Brain microvascular endothelial cell (primary cell): Measurements from ENCODE around the gene MRPL47.

Experiments used
- DNase-seq: peaks from one replicate; pipeline ENCODE4 v3.0.0-alpha.2; 2020
- H3K27ac ChIP-seq: fragments of 250-450 bp; sonication (Bioruptor Pico); 2 replicates; pipeline ENCODE4 v1.5.1; 2020; ENCODE audit warnings: mild to moderate bottlenecking, moderate library complexity
- H3K27me3 ChIP-seq: fragments of 250-450 bp; sonication (Bioruptor Pico); replicated peaks from 2 replicates; pipeline ENCODE4 v1.5.1; 2020; ENCODE audit warnings: mild to moderate bottlenecking
- H3K36me3 ChIP-seq: fragments of 250-450 bp; sonication (Bioruptor Pico); replicated peaks from 2 replicates; pipeline ENCODE4 v1.5.1; 2020; ENCODE audit warnings: mild to moderate bottlenecking
- H3K4me3 ChIP-seq: 2 replicates; pipeline ENCODE4 v1.5.1; 2011; ENCODE audit warnings: low read depth, mild to moderate bottlenecking, control low read depth, low read length, moderate library complexity
- CTCF ChIP-seq: IDR thresholded peaks from 2 replicates; pipeline ENCODE4 v1.5.1; 2011; ENCODE audit warnings: low read depth, mild to moderate bottlenecking, moderate library complexity, low read length, control low read depth, inconsistent platforms; ENCODE audit errors: missing control alignments
- in situ Hi-C: cut with HindIII; loops from 2 replicates; pipeline ENCODE4 v1.10.0; 2017; ENCODE audit warnings: low sequenced_read_pairs, low pct_ligation_motif_present

The MRPL47 gene

GRCh38 chr3:179580992-179581391 lies 23.4 kb downstream of the MRPL47 start:
- TF ChIP-seq CTCF, result no peak
- Histone ChIP-seq H3K27me3 (no peaks in the 10 kb centered on the region), H3K36me3 (peaks cover 23% of the 10 kb centered on the region), H3K4me3 (no peak overlapping the region), H3K27ac (no peak overlapping the region)
- in situ Hi-C loops, result no loop called here
- DNase-seq, result no peak

GRCh38 chr3:179565496-179565895 lies 38.9 kb downstream of the MRPL47 start:
- H3K36me3 ChIP-seq, result peaks cover 7% of the 10 kb centered on the region
- H3K27me3 ChIP-seq, result no peaks in the 10 kb centered on the region
- H3K27ac ChIP-seq, result no peak overlapping the region
- DNase-seq, result no peak
- no peak overlapping the region for H3K4me3 ChIP-seq
- in situ Hi-C loops, result no loop called here
- no peak for TF ChIP-seq CTCF

GRCh38 chr3:179563271-179563783 lies 41.1 kb downstream of the MRPL47 start:
- in situ Hi-C loops, result no loop called here
- no peaks in the 10 kb centered on the region for H3K36me3 ChIP-seq
- H3K4me3 ChIP-seq, result peak overlapping the region; percentile 96
- DNase-seq, result peak; percentile 80
- no peaks in the 10 kb centered on the region for H3K27me3 ChIP-seq
- H3K27ac ChIP-seq, result no peak overlapping the region
- peak; percentile 74 for TF ChIP-seq CTCF

- Histone ChIP-seq H3K36me3 (no peaks in the 10 kb centered on the region), H3K27ac (peak within 1 kb of the TSS; percentile 57), H3K27me3 (no peaks in the 10 kb centered on the region), H3K4me3 (peak within 1 kb of the TSS; percentile 96)
- in situ Hi-C loops, result no loop called here
- DNase-seq, result peak; percentile 100
- TF ChIP-seq CTCF, result no peak
Measured at GRCh38 chr3:179562591-179563270, 41.7 kb downstream of the MRPL47 start, which contains the start of gene ACTL6A. TSS of gene ACTL6A (plus strand) at chr3:179562926. CDS start at chr3:179563093, 167 bp downstream.

- no peaks in the 10 kb centered on the region for H3K36me3 ChIP-seq
- no peak overlapping the region for H3K27ac ChIP-seq
- no peak for DNase-seq
- no peaks in the 10 kb centered on the region for H3K27me3 ChIP-seq
- in situ Hi-C loops, result no loop called here
- no peak for TF ChIP-seq CTCF
- no peak overlapping the region for H3K4me3 ChIP-seq
Measured at GRCh38 chr3:179560791-179561190, 43.6 kb downstream of the MRPL47 start.
